ENCODE results near the gene PRSS8. TPM values are rescaled to one million over a fixed set of nuclear protein-coding genes. Genes with fewer than 3 reads are reported as not detected.

The PRSS8 gene
- total RNA-seq, 1 experiment from 2014 or later: 42.6 TPM

DNA sequence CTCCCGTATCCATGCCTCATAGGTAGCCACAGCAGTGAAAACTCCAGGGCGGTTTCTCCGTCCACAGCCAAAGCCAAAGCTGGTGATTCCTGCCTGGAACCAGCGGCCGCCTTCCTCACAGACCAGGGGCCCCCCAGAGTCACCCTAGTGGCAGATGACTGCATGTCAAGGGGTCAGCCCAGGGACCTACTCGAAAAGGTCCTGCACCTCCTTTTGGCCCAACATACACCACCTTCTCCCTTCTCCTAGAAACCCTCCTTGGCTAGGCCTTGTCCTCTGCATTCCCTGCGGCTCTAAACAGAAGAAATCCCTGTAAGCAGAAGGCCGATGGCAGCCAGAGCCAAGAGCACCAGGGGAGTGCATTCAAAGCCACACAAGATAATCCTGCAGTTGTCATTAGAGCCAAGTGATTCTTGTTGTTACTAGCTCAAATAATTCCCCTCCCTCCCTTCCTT is 8.2 kb upstream of the PRSS8 start:
- no peak for ATAC-seq
- H3K9me2 ChIP-seq (ENCODE audit: insufficient read depth): no peaks in the 10 kb centered on the region

More for the DNA sequence above, 8.2 kb upstream of the PRSS8 start:
- ChIA-PET POLR2A (interaction anchor here (1.5 to 9.9 kb wide), 2 partner anchors 26 to 36 kb away, joined by 7 to 84 read pairs; partner anchors contain the start of genes FUS and KAT8), CTCF (interaction anchor here (2.2 kb wide), 1 partner anchor 14 kb away, joined by 20 read pairs; no protein-coding TSS in a partner anchor), RAD21 (ENCODE audit: low non-redundant PET in 1 of 2, low total read pairs in 2 of 2, uncharacterized antibody in 2 of 2, unreplicated experiment in 2 of 2) (no interaction called here)
- H3K4me1 ChIP-seq (ENCODE audit: control insufficient read depth in 1 of 2, insufficient read depth in 2 of 2, low read length in 2 of 2): peaks cover 34 to 54% of the 10 kb centered on the region in 2 experiments
- no peaks in the 10 kb centered on the region for H4K20me1 ChIP-seq (ENCODE audit: insufficient read depth)
- no peak overlapping the region for H2AFZ ChIP-seq (ENCODE audit: low read depth, low read length, poor library complexity, severe bottlenecking)
- H3K27me3 ChIP-seq (ENCODE audit: insufficient read depth, low read length): no peaks in the 10 kb centered on the region
- no peak overlapping the region for H3K27ac ChIP-seq (ENCODE audit: low read depth, low read length)
- H3K4me2 ChIP-seq (ENCODE audit: low read length): no peak overlapping the region
- TF ChIP-seq SP1 (IDR thresholded peaks at IDR 0.05; ENCODE audit: low read depth) (no peak), RAD21 (IDR thresholded peaks at IDR 0.05; ENCODE audit: low read depth) (no peak), YY1 (IDR thresholded peaks at IDR 0.05; ENCODE audit: extremely low read depth, insufficient replicate concordance, low read depth, low read length) (no peak), REST (IDR thresholded peaks at IDR 0.05; ENCODE audit: low read depth) (no peak), TCF7L2 (IDR thresholded peaks at IDR 0.05; ENCODE audit: borderline replicate concordance, extremely low read depth, insufficient read depth, insufficient read length) (no peak), MAX (IDR thresholded peaks at IDR 0.05) (no peak), EZH2phosphoT487 (IDR thresholded peaks at IDR 0.05; ENCODE audit: borderline replicate concordance) (no peak), CEBPB (IDR thresholded peaks at IDR 0.05; ENCODE audit: low read depth) (no peak), SIN3A (IDR thresholded peaks at IDR 0.05; ENCODE audit: low read depth) (no peak), ATF3 (IDR thresholded peaks at IDR 0.05) (no peak), SRF (IDR thresholded peaks at IDR 0.05; ENCODE audit: low read depth) (no peak), ZNF274 (IDR thresholded peaks at IDR 0.05; ENCODE audit: low read depth, low read length) (no peak), EZH2 (IDR thresholded peaks at IDR 0.05) (no peak), ELF1 (IDR thresholded peaks at IDR 0.05; ENCODE audit: borderline replicate concordance, low read depth) (no peak), CBX3 (IDR thresholded peaks at IDR 0.05; ENCODE audit: low read depth) (no peak), POLR2A (IDR thresholded peaks at IDR 0.05; ENCODE audit: borderline replicate concordance, extremely low read depth, insufficient read depth, insufficient read length) (no peak), ZFX (IDR thresholded peaks at IDR 0.05) (no peak), FOSL1 (IDR thresholded peaks at IDR 0.05; ENCODE audit: low read depth) (no peak)
- TF ChIP-seq, protein P1, sequence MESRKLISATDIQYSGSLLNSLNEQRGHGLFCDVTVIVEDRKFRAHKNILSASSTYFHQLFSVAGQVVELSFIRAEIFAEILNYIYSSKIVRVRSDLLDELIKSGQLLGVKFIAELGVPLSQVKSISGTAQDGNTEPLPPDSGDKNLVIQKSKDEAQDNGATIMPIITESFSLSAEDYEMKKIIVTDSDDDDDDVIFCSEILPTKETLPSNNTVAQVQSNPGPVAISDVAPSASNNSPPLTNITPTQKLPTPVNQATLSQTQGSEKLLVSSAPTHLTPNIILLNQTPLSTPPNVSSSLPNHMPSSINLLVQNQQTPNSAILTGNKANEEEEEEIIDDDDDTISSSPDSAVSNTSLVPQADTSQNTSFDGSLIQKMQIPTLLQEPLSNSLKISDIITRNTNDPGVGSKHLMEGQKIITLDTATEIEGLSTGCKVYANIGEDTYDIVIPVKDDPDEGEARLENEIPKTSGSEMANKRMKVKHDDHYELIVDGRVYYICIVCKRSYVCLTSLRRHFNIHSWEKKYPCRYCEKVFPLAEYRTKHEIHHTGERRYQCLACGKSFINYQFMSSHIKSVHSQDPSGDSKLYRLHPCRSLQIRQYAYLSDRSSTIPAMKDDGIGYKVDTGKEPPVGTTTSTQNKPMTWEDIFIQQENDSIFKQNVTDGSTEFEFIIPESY (IDR thresholded peaks at IDR 0.05; ENCODE audit: extremely low read depth, insufficient replicate concordance, low read length): no peak
- no peaks in the 10 kb centered on the region for H3K36me3 ChIP-seq (ENCODE audit: control insufficient read depth in 1 of 2, insufficient read depth in 2 of 2, low read length in 2 of 2)
- H3K9ac ChIP-seq (ENCODE audit: low read length): no peak overlapping the region
- no peak overlapping the region for H3K4me3 ChIP-seq (replicated peaks in 1 of 2; ENCODE audit: low read depth in 1 of 2, low read length in 2 of 2)
- H3K9me3 ChIP-seq (ENCODE audit: control insufficient read depth in 1 of 2, insufficient read depth in 1 of 2, low read depth in 1 of 2, low read length in 2 of 2): no peaks in the 10 kb centered on the region
- no peaks in the 10 kb centered on the region for H3K79me2 ChIP-seq (ENCODE audit: insufficient read depth, low read length)
- no TSS peak for BruUV-seq (replicated peaks)
- DNase-seq (ENCODE audit: low read depth, low spot score): no peak
- intact Hi-C loops (cut with micrococcal nuclease): no loop called here

Measured in HCT116 (cell line).